Endothelial cell of umbilical vein (primary cell): ENCODE data around the gene PDGFA. TPM values are rescaled to one million over a fixed set of nuclear protein-coding genes. Genes with fewer than 3 reads are reported as not detected.

ENCODE experiments used
- BruUV-seq: library from RNA; stranded (reverse); fragments of 400-500 nt; replicated peaks from 2 replicates; lab custom pipeline; 2021; lab: Mats Ljungman, UMichigan
- CTCF ChIA-PET: fragments of 300-600, 350-600 bp; sonication (Branson Sonifier 250); formaldehyde crosslinking; loops from one replicate; lab custom pipeline; 2021; ENCODE audit warnings: antibody characterized with exemption, inconsistent platforms; lab: Charles Lee
- POLR2A ChIA-PET: fragments of 300-600, 350-600 bp; sonication (Branson Sonifier 250); formaldehyde crosslinking; loops from one replicate; lab custom pipeline; 2021; ENCODE audit warnings: antibody characterized with exemption, inconsistent platforms; lab: Charles Lee
- DNase-seq: peaks from one replicate; pipeline ENCODE4 v3.0.0-alpha.2; 2011; ENCODE audit warnings: low read depth, low spot score
- FAIRE-seq: peaks from 2 replicates; lab custom pipeline; 2011; peaks lifted over from hg19 to GRCh38; lab: Jason Lieb, UNC
- H2AFZ ChIP-seq: 2 replicates; pipeline ENCODE4 v1.6.0; 2012; ENCODE audit warnings: low read depth, low read length, control low read depth, inconsistent platforms
- H3K27ac ChIP-seq: 2 replicates; pipeline ENCODE4 v1.5.1; 2011; ENCODE audit warnings: low read depth, mild to moderate bottlenecking, control low read depth, low read length, moderate library complexity; ENCODE audit not compliant: insufficient read depth
- H3K27me3 ChIP-seq, 2 experiments: 2 replicates each; pipeline versions ENCODE4 v1.6.0 to v1.6.1; 2011; ENCODE audit warnings: low read length in 2 of 2, mixed read lengths in 1 of 2; ENCODE audit not compliant: control insufficient read depth in 2 of 2, insufficient read depth in 2 of 2
- H3K36me3 ChIP-seq, 2 experiments: 2 replicates in 1 of 2; 3 replicates in 1 of 2; pipeline ENCODE4 v1.5.1; 2011; ENCODE audit warnings: low read length in 2 of 2, mild to moderate bottlenecking in 1 of 2, moderate library complexity in 1 of 2; ENCODE audit not compliant: control insufficient read depth in 2 of 2, insufficient read depth in 2 of 2; ENCODE audit errors: extremely low read depth in 1 of 2
- H3K4me1 ChIP-seq: 3 replicates; pipeline ENCODE4 v1.5.1; 2011; ENCODE audit warnings: mild to moderate bottlenecking, low read length; ENCODE audit not compliant: control insufficient read depth, insufficient read depth; ENCODE audit errors: extremely low read depth
- H3K4me2 ChIP-seq: 2 replicates; pipeline ENCODE4 v1.6.1; 2011; ENCODE audit warnings: low read length, control low read depth, mixed read lengths; ENCODE audit not compliant: insufficient read depth
- H3K4me3 ChIP-seq, 3 experiments: fragments of 200-600 bp in 1 of 3; sonication (generic), shearing (Covaris generic) in 1 of 3; replicated peaks in 1 of 3; 2 replicates each; pipeline ENCODE4 v1.5.1; 2011 to 2016; ENCODE audit warnings: control low read depth in 3 of 3, low read length in 3 of 3, mild to moderate bottlenecking in 2 of 3, inconsistent platforms in 1 of 3, low read depth in 1 of 3, moderate library complexity in 1 of 3; ENCODE audit not compliant: insufficient read depth in 1 of 3
- H3K79me2 ChIP-seq: 2 replicates; pipeline ENCODE4 v1.6.0; 2012; ENCODE audit warnings: low read length, inconsistent platforms; ENCODE audit not compliant: control insufficient read depth, insufficient read depth
- H3K9ac ChIP-seq: replicated peaks from 2 replicates; pipeline ENCODE3; 2011; ENCODE audit warnings: low read length, control low read depth; ENCODE audit not compliant: insufficient read depth; ENCODE audit errors: extremely low read depth
- H3K9me1 ChIP-seq: replicated peaks from 3 replicates; pipeline ENCODE4 v1.6.0; 2011; ENCODE audit warnings: mild to moderate bottlenecking, low read length; ENCODE audit not compliant: control insufficient read depth, insufficient read depth; ENCODE audit errors: extremely low read depth
- H3K9me3 ChIP-seq: replicated peaks from 2 replicates; pipeline ENCODE4 v1.5.1; 2012; ENCODE audit warnings: low read length, inconsistent platforms; ENCODE audit not compliant: control insufficient read depth, insufficient read depth
- H4K20me1 ChIP-seq: replicated peaks from 2 replicates; pipeline ENCODE3; 2011; ENCODE audit warnings: mild to moderate bottlenecking, low read length; ENCODE audit not compliant: control insufficient read depth, insufficient read depth; ENCODE audit errors: extremely low read depth
- EZH2 ChIP-seq: IDR thresholded peaks from 2 replicates; pipeline ENCODE4 v1.6.1; 2012; ENCODE audit warnings: borderline replicate concordance, low read depth, mild to moderate bottlenecking, moderate library complexity, low read length, inconsistent platforms; ENCODE audit not compliant: severe bottlenecking
- FOS ChIP-seq: IDR thresholded peaks from 2 replicates; pipeline ENCODE4 v1.6.1; 2011; ENCODE audit warnings: mild to moderate bottlenecking, low read length, moderate library complexity, borderline replicate concordance; ENCODE audit not compliant: insufficient read depth
- MAX ChIP-seq: IDR thresholded peaks from 2 replicates; pipeline ENCODE4 v1.6.1; 2011; ENCODE audit not compliant: insufficient read depth, insufficient read length
- MYC ChIP-seq: IDR thresholded peaks from one replicate; pipeline ENCODE4 v1.6.1; 2011; ENCODE audit warnings: mild to moderate bottlenecking, low read depth, low read length
- dilution Hi-C: fragments of 300-500 bp; cut with MboI; formaldehyde crosslinking; loops from one replicate; pipeline ENCODE4 v1.15.0; 2019; ENCODE audit warnings: low sequenced_read_pairs; ENCODE audit not compliant: extremely low pct_ligation_motif_present
- intact Hi-C: fragments of 100-400 bp; cut with micrococcal nuclease; formaldehyde crosslinking; loops from one replicate; pipeline ENCODE4 v1.10.0; 2022
- polyA plus RNA-seq, 4 experiments: library from polyadenylated mRNA; depleted of rRNA in 3 of 4; stranded (reverse) in 3 of 4; unstranded in 1 of 4; fragments of >200 nt; gene quantifications; 2 replicates each; pipeline versions ENCODE4 v1.2.1 to v1.2.3, GENCODE V29; 2011 to 2012; ENCODE audit warnings: missing spikeins in 1 of 4
- total RNA-seq: library from RNA; stranded (reverse); gene quantifications from 2 replicates; pipeline ENCODE4 v1.2.3, GENCODE V29; 2021
- TF ChIP-seq, protein P1 (sequence below), 2 donors: IDR thresholded peaks; 1 replicate in 1 of 2; 2 replicates in 1 of 2; pipeline ENCODE4 v1.5.1; 2011; ENCODE audit warnings: low read length in 2 of 2, mild to moderate bottlenecking in 2 of 2, moderate library complexity in 2 of 2, control low read depth in 1 of 2, inconsistent platforms in 1 of 2, low read depth in 1 of 2; ENCODE audit not compliant: insufficient read depth in 1 of 2; ENCODE audit errors: extremely low read depth in 1 of 2

Gene PDGFA
- total and polyA plus RNA-seq, 2 donors (not counting 3 experiments of a cell fraction or from before 2014, with no cell fraction given) = 17.4 to 62.4 TPM

GRCh38 chr7:481219-481930 is 38.3 kb downstream of the PDGFA start:
- FAIRE-seq (no peak), DNase-seq (no peak)
- Histone ChIP-seq H3K9me1 (no peaks in the 10 kb centered on the region), H3K4me1 (no peaks in the 10 kb centered on the region), H2AFZ (no peak overlapping the region), H3K79me2 (no peaks in the 10 kb centered on the region), H3K9ac (no peak overlapping the region), H4K20me1 (no peaks in the 10 kb centered on the region), H3K27ac (no peak overlapping the region), H3K4me3 (no peak overlapping the region), H3K27me3 (peaks cover 0 to 3% of the 10 kb centered on the region in 2 experiments), H3K36me3 (no peaks in the 10 kb centered on the region), H3K9me3 (no peaks in the 10 kb centered on the region), H3K4me2 (no peak overlapping the region)
- dilution Hi-C loops = no loop called here
- ChIA-PET CTCF (no interaction called here), POLR2A (no interaction called here)
- intact Hi-C loops = no loop called here
- TF ChIP-seq EZH2 = no peak
- no peak for TF ChIP-seq MYC
- TF ChIP-seq FOS = no peak
- no peak for TF ChIP-seq MAX
- TF ChIP-seq, protein P1, sequence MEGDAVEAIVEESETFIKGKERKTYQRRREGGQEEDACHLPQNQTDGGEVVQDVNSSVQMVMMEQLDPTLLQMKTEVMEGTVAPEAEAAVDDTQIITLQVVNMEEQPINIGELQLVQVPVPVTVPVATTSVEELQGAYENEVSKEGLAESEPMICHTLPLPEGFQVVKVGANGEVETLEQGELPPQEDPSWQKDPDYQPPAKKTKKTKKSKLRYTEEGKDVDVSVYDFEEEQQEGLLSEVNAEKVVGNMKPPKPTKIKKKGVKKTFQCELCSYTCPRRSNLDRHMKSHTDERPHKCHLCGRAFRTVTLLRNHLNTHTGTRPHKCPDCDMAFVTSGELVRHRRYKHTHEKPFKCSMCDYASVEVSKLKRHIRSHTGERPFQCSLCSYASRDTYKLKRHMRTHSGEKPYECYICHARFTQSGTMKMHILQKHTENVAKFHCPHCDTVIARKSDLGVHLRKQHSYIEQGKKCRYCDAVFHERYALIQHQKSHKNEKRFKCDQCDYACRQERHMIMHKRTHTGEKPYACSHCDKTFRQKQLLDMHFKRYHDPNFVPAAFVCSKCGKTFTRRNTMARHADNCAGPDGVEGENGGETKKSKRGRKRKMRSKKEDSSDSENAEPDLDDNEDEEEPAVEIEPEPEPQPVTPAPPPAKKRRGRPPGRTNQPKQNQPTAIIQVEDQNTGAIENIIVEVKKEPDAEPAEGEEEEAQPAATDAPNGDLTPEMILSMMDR (IDR thresholded peaks at IDR 0.05; ENCODE audit: extremely low read depth in 1 of 2, insufficient read depth in 1 of 2, low read depth in 1 of 2, low read length in 2 of 2) = no peak
- no TSS peak for BruUV-seq
